CD4-positive, alpha-beta T cell treated with Interleukin-12 subunit alpha and Interleukin-12 subunit beta, for 1 hour (primary cell): ENCODE results near the gene SORCS1.

ENCODE experiments used
- DNase-seq: peaks from one replicate; pipeline ENCODE4 v3.0.0-alpha.2; 2020

SORCS1 gene

DNA sequence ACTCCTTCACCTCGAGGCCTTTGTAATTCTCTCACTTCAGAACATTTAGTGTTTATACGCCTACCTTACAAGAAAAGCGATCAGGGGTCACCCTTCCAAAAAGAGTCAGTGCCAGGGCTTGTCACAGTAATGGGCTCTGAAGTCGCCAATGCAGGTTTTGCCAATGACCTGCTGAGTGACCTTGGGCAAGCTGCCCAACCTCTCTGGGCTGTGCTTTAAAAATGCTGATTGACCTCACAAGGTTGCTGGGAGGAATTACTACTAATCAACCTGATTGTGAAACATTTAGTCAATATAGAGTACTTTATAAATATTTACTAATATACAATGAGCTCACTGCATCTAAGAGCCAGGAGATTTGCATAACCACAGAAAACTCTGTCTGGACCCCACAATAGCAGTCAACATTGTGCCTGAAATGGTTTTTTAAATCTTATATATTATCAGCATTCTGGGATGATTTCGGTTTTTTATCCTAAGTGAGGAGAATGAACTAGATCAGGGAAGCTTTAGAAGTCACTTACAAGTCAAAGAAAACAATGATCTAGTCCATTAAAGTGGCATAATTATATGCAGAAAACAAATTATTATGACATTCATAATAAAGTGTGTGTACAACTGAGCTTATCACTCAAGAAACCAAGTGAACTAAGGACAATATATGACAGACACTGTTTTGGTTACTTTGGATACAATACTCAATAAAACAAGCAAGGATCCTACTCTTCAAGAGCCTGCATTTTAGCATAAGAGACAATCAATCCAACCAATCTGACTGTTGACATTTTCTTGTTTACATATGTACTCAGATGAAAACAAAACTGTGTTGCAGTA is 290.5 kb downstream of the SORCS1 start:
- DNase-seq = no peak

DNA sequence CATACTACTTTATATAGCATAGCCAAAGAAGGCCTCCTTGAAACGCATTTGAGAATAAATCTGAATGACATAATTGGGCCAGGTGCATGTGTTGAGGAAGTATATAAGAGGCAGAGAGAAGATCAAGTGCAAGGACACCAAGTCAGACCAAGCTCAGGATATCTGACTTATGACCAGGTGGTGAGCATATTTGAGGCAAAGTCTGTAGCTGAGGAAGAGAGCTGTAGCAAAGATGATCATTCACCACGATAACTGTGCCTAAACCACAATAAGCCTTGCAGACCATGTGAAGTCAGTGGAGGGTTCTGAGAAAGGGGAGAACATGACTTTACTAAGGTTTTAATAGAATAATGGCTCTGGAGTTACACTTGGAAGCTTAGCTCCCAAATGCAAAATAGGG is 292.3 kb downstream of the SORCS1 start:
- no peak for DNase-seq

DNA sequence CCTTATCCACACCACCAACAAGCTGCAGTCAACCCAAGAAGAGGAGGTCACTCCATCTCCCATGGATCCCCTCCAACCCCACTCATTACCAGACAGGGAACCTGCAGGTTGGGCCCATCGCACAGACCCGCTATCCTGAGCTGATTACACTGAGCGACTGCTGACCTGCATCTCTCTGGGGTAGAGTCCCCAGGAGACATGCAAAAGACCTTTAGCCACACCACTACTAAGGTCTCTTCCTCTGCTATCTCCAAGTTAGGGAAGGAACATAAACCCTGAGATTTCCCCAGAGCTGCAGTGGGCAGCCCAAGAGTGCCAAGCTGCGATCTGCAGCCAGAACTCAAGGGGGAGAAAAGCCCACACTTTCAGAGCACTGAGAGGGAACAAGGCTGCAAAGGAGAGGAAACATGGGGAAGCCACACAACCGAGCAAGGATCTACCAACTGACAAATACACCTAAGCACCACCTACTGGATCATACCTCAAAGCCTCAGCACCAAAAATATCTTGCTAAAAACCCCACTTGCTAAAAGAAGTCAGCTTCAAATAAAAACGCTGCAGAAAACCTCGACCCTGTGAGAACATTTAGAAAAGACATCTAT is 298.2 kb downstream of the SORCS1 start:
- DNase-seq = no peak

DNA sequence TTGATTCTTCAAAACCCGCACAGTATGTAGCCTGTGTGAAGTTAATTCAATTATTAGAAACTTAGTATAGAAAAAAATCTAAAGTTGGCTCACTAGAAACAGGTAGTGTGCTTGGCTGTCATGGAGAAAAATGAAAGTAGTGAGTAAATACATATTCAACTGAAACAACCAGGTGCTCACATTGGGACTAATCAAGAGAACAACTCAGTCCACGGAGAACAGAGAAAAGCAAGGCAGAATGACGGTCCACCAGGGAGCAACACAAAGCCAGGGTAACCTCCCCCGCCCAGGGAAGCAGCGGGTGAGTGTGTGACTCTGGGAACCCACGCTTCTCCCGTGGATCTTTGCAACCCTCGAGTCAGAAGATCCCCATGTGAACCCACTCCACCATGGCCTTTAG is 300.5 kb downstream of the SORCS1 start:
- no peak for DNase-seq

DNA sequence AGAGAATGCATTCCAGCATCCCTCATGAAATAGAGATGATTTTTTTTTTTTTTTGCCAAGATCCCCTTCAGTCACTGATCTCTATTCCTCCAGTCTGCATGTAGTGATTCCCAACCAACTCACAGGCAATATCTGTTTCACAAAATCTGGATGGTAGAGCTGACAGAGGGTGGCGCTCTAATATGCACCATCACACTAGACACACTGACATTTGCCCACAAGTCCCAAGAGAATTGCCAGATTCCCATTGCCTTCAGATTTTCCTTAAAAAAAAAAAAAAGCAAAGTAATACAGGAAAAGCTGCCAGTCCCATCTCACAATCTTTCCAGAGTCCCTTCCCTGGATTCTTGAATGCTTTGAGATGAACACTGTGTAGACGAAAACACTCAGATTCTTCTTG is 301.0 kb downstream of the SORCS1 start:
- DNase-seq = no peak

DNA sequence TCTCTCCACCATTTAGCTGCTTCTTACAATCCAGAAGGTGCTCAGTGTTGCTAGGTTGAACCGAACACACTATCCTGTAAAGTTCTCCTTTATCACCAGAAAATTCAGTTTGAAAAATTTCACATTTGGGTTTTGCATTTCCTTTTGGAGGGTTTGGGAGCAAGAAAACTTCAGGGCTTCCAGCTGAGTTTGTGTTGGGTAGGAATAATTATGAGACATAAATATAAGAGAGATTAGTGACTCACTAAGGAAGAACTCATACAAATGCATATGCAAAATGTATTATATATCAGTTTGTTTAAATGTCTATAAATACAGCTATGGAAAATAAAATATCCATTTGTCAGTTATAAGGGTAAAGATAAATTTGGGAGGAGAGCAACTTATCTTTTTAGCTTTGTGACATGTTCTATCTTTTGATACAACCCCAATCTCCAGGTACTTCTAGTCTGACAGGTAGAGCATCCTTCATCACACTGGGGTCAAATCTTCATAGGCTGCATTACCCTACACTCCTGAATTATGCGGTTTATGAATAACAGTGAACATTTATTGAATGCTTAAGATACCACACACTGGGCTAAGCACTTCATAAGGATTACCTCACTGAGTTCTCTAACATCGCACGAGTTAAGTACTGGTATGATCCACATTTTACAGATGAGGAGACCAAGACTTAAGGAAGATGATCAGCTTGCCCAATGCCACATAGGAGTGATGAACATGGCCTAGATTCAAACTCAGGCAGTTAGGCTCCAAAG is 304.4 kb downstream of the SORCS1 start:
- DNase-seq = no peak

DNA sequence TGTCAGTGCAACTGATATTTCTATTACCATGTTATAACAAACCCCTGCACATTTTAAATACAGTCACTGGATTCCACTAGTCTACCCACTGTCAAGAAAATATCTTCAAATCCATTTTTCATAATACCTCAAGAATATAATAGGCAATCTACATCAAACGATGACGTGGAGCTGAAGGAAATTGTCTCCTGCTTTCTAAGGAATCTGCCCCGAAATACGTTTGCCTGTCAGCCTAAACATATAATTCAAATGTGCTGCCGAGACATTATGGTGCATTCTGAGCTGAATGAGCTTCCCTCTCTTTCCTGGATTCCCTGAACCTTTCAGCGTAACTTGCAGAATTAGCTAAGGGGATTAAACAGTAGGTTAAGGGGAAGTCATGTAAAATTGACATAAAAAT is 306.8 kb downstream of the SORCS1 start:
- DNase-seq = no peak

DNA sequence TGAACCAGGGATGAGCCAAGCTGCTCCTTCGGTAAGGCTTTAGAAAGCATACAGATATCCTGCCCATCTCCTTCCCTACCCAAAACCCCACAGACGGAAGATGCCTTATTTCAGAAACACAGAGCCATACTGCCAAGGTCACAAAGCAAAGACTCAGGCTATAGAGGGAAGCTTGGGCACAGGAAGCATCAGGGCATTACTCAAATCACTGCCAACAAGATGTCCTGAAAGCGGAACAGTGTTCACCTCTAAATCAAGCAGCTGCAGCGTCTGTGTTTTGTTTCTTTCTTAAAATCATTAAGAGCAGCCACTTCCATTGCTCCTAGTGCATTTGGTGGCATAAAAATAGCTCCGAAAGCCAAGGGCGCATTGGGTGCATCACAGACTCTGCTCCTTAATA is 307.3 kb downstream of the SORCS1 start:
- DNase-seq = no peak

DNA sequence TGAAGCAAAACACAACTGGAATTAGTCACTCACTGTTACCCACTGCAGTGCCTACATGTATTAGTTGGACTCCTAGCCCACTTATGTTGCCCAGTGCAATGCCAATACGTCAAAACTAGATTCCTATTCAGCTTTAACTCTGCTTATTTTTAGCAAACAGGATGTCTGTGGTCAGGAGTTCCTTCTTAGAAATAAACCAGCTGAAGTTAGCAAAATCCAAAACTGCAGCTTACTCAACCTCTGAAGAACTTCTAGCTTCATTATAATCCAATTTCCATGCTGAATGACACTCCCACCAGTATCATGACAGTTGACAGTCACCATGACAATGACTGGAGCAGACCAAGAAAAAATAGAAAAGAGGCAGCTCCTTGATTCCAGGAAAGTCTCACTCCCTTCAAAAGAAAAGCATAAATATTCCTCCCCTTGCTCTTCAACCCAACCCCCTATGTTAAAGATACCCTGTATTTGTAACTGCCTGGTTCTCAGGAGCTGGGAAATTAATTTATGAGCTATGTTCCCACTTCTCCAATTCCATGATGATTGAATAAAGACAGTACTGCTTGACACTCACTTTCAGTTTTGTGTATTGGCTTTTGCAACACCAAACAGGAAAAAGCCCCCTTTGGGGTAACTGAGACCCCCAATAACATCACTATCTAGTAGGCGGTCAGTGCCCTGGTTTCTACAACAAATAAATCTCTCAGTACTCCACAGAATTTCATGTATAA is 327.4 kb downstream of the SORCS1 start:
- DNase-seq = no peak

DNA sequence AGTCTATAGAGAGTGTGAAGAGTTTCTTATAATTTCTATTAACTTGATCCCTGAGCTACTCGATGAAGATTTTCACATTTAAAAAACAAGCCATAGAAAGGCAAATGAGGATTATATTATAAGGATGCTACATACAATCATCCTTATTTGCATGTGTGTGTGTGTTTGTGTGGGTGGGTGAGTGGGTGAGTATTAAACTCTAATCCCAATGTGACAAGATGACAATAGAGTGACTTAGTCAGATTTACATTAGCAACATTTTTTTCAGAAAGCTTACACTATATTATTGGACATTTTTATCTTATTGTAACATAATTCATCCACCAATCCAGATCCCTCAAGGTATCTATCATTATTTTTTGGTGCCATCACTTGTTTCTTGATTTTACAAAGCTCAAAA is 331.7 kb downstream of the SORCS1 start:
- DNase-seq = no peak

DNA sequence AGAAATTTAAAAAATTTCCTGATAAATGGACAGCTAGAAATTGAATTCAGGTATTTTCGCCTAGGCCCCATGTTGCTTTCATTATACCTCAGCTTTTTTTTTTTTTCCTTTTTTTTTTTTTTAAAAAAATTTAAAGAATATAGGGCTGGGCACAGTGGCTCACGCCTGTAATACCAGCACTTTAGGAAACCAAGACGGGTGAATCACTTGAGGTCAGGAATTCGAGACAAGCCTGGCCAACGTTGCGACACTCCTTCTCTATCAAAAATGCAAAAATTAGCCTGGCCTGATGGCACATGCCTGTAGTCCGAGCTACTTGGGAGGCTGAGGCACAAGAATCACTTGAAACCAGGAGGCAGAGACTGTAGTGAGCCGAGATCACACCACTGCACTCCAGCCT is 334.0 kb downstream of the SORCS1 start:
- DNase-seq = no peak

DNA sequence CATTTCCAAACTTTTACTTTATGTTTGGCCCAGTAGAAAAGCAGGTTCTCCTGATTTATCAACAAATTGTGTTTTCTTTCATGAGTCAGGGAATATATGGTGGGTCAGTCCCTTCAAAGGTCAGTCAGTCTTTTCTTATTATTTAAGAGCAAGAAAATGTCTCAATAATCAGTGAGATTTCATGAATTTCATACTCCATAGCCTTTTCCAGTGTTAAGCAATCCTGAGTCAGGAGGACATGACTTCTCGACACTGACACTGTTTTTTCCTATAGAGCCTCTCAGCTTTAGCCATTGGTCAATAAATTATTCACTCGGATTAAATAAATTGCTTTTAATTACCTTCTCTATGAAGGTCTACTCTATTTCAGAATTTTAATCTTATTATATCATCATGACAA is 334.5 kb downstream of the SORCS1 start:
- no peak for DNase-seq

DNA sequence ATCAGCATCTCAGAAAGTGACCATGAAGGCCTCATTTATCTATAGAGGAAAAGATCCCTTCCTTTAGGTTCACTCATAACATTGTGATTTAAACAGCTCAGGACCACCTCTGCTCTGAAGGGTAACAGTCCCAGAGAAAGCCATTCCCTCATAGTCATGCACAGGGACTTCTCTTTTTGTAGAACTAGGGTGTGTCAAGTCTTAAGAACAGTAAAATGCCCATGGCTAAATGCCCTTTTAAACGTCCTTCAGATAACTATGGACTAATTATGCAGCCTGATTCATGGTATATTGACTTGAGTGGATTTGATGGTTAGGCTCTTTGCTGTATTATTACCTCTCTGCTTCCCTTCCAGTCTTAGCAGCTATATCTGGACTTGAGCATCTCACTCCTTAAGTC is 337.8 kb downstream of the SORCS1 start:
- DNase-seq = no peak

DNA sequence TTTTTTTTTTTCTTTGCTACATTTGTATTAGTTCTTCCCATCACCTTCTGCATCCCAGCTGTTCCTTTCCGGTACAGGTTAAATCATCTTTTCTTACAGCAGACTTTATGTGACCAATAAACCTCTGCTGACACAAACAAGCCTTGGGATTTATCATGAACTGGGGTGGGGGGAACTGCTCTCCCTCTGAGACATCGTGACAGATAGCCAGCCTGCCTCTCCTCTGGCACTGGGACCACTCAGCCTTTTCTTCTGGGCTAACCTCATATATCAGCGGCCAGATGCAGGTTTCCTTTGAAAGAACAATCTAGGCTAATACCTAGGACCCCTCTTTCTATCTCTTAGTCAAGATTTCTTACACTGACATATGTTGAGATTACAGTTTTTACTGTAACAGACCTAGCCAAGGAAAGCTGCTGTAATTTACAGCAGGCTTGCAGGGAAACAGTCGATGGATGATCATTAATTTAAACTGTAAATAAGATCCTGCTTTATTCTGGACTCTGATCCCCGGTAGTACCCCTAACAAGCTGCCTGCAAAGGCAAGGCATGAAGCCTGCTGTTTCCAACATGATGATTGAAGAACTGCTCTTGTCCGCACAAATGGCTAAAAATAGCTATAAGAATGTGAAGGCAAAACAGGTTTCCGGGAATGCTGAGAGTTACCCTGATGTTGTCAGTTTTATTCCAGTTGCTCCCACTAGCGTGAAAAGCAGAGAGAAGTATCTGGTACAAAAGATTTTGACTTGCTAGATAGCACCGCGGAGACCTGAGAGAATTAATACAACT is 338.7 kb downstream of the SORCS1 start:
- DNase-seq = no peak

DNA sequence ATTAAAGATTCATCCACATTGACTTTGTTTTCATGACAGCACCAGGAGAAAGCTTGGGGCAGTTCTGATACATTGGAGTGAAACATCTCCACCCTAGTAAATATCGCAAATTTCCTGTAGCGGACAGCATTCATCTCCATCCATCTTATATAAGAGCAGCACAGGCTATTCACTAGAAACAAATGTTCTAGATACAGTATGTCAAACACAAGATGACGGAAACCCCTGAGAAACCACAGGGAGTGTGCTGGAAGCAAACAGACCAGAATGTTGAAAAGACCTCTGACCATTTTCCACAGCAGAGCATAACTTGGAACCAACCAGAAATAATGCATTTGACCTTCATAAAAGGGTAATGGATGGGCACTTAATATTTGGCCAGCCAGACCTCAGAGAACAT is 343.9 kb downstream of the SORCS1 start:
- DNase-seq = no peak

DNA sequence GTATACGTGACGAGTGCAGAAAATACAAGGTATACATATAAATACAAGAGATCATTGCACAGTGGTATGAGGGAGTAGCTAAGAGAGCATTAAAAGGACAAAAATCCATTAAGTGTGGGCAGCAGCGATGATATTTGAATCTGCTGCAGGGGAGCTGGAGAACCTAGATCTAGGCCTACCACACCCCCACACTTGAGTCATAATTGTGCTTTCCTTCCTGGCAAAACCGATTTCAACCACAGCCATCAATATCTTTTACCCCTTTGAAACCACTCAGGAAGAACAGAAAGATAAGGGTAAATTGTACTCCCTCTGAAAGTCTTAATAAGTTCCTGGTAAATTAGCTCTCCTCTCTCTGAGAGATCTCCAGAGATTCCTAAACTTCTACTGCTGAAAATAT is 345.0 kb downstream of the SORCS1 start:
- DNase-seq = no peak

DNA sequence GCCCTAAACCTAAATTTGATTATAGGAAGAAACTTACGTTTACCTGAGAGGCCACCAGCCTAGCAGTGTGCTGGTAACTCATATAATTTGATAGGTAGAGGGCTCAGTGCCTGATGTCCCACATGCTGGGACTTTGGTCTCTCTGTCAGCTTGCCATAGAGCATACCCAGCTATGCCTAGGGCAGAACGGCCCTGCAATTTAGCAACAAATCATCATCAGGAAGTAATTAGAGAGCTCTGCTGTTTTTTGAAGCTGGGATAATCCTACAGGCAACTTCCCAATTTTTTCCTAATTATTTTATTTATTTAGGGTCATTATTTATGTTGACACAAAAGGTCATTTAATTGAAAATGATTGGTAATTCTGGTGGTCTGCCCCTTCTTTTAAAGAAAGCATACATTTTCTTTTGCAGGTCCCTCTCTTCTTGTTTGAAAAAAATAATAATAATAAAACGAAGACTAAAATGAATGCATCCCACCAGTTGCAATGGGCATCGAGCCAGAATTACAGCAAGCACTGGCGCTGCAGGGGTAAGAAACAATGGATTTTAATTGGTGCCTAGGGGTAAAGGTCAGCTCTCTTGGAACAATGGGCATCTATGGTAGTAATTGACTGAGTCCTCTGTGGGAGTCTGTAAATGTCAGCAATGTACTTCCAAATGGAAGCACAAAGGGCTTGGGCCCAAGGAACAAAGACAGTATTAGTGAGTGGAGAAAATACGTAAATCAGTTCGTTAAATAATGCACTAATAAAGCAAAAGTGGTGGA is 348.0 kb downstream of the SORCS1 start:
- DNase-seq = no peak

DNA sequence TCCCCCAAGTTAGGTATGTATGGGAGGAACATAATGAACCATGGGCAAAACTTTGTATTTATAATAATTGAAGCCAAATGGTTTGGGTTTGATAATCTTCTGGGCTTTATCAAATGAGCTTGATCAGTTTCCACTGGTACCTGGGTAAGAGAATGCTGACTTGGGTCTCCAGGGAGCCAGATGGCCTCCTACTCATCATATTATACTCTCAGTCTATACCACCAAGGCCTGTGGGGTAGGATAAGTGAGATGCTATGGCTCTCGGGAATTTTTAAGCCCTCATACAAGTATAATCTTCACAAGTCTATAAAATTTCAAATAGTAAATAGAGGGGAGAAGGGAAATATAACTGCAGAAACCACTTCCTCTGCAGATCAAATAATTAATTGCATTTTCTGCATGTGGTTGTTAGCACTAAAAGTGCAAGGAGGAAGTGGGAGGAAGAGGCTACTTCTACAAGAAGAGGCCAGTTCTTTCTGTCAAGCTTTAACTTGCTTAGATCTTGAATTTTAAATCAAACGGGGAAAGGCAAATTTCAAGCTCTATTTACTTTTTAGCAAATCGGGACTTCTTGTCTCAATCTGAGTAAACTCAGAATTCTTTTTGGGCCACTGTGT is 349.0 kb downstream of the SORCS1 start:
- DNase-seq = no peak

DNA sequence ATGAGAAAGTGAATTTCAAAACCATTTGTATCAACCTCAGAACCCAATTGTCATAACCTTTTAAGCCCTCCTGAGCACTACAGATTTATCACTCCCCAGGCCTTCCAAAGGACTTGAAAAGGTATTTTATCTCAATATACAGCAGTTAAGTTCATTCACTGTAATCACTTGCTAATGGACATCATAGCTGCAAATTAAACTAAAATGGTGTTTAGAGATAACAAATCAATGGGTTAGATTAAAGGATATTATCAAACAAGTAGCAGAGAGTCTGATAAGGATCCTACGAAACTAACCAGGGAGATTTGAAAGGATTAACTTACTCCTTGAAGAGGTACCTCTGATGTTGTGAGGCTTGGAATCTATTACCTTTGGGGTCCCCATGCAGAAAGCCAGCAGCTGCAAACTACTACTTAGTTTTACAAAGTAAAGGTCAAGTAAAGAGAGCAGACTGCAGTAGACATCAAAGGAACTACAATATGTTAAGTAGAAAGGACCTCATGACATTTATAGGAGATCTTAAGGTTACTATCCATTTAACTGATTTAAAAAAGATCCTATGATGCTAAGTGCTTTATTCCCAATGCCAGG is 359.4 kb downstream of the SORCS1 start:
- no peak for DNase-seq

DNA sequence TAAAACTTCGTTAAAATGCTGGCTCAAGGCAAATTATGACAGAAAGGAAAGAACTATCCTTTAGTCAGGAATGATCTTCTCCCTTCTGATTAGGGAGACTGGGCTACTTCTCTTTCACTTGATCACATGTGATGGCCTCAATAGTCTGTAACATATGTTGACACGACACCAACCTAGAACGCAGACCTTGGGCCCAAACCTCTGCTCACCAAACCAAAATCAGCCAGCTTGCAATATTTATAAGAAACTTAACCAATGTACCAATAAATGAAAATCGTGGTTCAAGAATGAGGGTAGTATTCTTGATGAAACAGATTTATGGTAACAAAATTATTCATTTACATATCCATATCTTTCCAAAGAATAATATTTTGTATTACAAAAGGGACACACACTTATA is 361.6 kb downstream of the SORCS1 start:
- no peak for DNase-seq

DNA sequence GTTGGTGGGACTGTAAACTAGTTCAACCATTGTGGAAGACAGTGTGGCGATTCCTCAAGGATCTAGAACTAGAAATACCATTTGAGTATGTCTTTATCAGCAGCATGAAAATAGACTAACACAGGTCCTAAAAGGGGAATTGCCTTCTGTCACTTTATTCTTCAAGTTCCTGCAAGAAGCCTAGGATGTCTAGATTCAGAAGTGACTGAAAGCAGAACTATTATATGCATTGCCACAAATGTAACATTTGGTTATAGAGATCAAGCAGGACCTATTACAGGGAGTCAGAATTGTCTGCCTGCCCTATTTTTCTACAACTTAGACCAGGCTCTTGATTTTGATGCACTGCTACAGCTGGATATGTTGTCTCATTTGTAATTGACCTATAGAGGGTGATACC is 364.7 kb downstream of the SORCS1 start:
- DNase-seq = no peak
